SU-DHL-6 (cell line): ENCODE data around the gene FOXK1.

Source experiments
- EZH2phosphoT487 ChIP-seq: fragments of 200-600 bp; sonication (generic), shearing (Covaris generic); conservative IDR thresholded peaks from 2 replicates; pipeline ENCODE4 v1.6.1; 2018; ENCODE audit warnings: mild to moderate bottlenecking, antibody characterized with exemption, low read length, moderate library complexity, mixed read lengths
- TF ChIP-seq, protein P1 (sequence below): fragments of 200-600 bp; sonication (generic); IDR thresholded peaks from one replicate; pipeline ENCODE4 v1.5.1; 2017; ENCODE audit warnings: antibody characterized with exemption, mild to moderate bottlenecking, low read length, moderate library complexity; ENCODE audit not compliant: insufficient read depth, poor library complexity, severe bottlenecking

DNA sequence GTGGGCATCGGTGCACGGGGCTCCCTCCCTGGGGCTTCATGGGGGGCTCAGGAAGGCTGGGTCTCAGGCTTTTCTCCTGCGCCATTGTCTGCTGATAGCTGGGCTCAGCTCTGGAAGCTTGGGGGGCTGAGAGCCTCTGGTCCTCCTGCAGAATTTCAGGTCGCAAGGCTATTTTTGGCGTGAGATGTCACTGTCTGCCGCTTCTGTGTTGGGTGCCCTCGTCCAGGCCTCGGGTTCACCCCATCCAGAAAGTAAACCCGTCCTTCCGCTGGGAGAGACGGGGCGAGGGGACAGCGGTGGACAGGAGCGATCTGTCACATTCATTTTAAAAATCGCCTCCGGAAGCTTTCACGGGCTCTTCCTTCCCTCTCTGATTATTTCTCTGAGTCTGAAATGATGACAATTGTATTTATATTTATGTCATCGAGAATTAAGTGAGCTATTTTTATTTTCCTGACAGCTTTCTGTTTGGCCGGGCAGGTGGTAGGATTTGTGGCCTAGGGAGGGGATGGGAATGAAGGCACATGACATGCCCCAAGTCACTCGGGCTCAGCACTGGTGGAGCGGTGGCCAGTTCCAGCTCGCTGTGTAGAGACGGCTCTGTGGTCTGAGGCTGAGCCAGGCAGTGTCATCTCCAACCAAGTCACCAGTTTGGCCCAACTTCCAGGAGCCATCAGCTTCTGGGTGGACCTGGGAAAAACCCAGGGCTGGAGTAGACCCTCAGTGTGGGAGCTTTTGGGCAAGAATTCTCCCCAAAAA lies 52.7 kb downstream of the FOXK1 start:
- TF ChIP-seq, protein P1, sequence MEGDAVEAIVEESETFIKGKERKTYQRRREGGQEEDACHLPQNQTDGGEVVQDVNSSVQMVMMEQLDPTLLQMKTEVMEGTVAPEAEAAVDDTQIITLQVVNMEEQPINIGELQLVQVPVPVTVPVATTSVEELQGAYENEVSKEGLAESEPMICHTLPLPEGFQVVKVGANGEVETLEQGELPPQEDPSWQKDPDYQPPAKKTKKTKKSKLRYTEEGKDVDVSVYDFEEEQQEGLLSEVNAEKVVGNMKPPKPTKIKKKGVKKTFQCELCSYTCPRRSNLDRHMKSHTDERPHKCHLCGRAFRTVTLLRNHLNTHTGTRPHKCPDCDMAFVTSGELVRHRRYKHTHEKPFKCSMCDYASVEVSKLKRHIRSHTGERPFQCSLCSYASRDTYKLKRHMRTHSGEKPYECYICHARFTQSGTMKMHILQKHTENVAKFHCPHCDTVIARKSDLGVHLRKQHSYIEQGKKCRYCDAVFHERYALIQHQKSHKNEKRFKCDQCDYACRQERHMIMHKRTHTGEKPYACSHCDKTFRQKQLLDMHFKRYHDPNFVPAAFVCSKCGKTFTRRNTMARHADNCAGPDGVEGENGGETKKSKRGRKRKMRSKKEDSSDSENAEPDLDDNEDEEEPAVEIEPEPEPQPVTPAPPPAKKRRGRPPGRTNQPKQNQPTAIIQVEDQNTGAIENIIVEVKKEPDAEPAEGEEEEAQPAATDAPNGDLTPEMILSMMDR, result no peak
- no peak for TF ChIP-seq EZH2phosphoT487
